Measurements from ENCODE around the gene SGCD.

Gene SGCD

GRCh38 chr5:156326718-156327259 lies at the start of gene SGCD:
Gene SGCD (plus strand): TSS chr5:156327164.
- peak; percentile 12 for FAIRE-seq

DNA sequence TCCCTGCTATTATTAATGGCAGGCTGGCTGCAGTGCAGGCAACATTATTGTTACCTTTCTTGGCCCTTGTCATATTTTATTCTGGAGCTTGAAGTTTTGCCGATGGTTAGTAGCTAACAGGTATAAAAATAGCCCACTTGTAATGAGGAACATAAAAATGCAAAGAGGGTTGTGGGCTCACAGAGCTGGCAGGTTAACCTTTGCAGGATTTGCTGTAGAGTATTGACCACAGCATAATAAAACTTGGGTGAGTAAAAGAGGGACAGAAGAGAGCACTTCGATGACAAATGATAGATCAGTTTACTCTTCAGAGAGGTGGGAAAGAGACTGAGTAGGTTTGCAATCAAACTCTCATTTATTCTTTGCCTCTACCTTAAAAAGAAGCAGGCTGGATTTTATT lies 49.7 kb upstream of the SGCD start:
- FAIRE-seq: no peak

DNA sequence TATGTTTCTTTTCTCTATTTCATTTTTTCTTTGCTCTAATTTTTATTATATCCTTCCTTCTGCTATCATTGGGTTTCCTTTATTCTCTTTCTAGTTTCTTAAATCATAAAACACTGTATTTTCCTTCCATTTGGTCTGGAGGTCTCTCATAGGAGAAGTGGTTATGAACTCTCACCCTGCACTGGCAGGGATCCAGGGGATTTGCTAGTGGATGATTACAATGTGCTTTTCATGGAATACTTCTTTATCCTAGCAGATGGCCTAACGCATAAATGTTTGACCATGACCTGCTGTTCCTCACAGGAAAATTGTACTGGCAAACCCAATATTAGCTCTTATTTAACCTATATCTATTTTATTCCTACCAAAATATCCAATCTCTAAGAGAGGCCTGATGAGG lies 31.5 kb upstream of the SGCD start:
- no peak for FAIRE-seq

GRCh38 chr5:156310115-156310514 lies 16.8 kb upstream of the SGCD start:
- FAIRE-seq: no peak

DNA sequence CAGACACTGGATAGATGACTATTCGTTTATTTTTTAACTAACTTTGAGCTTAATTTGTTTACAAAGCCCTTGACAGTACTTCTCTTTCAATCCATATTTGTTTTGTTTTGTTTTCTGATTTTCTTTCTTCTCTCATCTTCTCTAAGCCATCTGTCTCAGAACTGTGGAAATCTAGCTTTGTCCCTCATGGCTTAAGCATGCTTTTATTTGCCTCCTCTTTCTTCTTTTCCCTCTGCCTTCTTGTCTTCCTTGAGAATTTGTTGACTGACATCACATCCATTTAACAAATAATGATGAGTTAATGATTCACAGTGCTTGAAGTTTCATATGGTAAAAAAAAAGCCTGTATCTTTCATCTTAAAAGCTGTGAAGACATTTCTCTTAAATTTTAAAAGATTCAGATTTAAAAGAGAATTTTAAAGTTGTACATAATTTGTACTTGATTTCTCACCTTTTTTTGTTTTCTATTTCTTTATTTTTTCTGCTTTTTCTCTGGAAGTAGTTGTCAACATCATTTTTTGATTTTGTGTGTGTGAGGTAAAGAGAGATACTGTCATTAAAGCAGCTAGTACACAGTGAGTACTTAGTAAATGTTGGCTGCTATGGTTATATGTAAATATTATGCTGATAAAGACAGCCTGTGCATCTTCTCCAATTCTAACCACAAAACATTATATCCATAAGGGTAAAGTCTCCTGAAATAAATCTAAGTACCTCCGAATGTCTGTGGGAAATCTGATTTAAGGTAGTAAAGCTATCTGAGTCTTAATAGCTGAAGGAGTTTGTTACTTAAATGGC lies 13.9 kb upstream of the SGCD start:
- no peak for FAIRE-seq

DNA sequence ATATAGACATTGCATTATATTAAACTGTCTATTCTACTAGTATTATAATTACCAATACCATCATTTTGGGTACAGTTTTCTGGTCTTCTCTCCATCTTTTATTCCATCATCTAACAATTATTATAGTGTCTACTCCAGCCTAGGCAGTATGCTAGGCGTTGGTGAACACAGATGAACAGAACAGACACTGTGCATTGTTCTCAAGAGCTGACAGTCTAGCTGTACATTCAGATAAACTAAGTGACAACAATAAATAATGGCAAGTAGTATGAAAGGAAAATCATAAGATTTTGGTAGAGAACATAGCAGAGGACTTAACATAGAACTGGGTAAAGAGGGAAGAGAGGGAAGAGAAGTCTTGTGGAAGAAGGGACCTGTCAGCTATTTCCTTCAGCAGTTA lies 12.5 kb upstream of the SGCD start:
- no peak for FAIRE-seq

- no peak for FAIRE-seq
These were observed 4.3 kb upstream of the SGCD start for GRCh38 chr5:156322666-156323065.

GRCh38 chr5:156327296-156327695 lies 332 bp downstream of the SGCD start:
- FAIRE-seq: no peak

DNA sequence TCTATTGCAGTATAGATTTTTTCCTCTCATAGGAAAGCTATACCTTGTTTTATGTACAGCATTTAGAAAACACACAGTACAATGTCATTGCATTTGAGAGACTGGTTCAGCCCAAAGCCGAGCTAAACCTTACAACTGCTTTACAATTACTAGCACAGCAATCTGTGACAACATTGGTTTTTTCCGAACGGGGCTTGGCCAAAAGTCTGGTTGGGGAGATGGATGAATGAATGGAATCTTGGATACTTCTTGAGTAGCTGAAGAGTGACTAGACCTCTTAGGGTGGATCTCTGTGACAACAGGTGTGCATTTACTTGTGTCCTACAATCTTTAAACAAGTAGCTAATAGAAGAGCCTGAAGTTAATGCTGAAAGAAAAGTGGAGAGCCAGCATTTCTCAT lies 1.2 kb downstream of the SGCD start:
- FAIRE-seq: no peak

- no peak for FAIRE-seq
These were observed 1.8 kb downstream of the SGCD start for GRCh38 chr5:156328766-156329165.

DNA sequence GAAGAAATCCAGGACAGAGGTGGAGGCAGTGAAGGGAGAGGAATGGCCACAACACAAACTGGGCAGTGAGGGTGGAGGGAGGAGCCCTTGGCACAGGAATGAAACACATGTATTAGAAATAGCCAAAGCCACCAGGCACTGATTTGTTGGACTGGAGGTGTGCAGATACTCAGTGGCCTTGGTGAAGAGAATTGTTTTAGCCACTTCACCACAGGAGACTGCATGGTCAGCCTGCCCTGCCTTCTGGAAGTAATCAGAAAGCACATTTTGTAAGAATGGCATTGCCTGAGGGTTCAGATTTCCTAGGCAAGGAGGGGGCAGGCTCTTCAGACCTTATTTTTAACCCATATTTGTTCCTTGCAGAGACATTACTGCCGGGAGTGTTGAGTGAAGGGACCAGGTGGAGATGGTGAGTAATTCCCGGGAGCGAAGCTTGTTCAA lies 2.2 kb downstream of the SGCD start:
- FAIRE-seq: no peak

DNA sequence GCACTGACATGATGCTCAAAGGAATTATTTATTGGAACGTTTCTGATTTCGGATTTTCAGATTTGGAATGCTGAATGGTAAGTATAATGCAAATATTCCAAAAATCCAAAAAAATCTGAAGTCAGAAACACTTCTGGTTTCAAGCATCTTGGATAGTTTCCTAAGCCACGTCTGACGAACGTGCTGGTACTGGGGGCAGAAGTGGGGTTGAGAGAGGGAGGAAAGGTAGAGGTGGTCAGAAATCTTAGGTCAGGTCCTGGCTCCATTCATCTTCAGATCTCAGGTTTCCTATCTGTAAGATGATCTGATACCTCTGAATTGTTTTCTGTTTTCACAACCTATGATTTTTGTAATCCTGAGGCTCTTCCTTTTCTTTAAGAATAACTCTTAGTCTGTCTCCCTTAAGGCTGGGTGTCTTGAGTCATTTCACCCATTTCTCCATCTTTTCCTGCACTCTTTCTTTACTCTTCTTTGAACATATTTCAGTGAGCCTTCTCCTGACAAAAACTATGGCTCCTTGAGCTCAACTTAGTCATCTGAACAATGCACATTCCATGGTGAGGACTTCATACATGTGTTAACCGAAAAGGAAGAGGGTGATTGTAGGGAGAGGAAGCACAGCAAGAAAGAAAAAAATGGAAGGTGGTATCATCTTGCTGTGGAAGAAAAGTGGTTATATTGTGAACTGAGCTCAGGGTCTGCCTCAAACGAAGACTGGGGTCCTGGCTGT lies 3.3 kb downstream of the SGCD start:
- FAIRE-seq: no peak

DNA sequence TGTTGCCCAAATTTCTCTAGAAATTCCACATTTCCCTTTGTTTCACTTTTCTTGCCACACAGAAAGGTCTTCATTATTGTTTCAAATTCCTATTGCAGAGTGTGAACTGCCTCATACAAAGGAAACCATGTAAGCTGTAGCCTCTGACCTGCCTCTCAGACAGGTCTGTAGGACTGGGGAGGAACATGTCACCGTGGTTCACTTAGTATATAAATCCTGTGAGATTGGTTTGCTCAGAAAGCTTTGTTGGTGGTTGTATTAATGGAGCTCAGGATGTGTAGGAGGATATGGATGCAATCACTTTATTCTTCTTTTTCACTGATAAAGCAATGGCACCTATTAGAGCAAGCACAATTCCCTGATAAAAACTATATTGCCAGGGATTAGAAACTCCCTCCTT lies 4.2 kb downstream of the SGCD start:
- no peak for FAIRE-seq

GRCh38 chr5:156331845-156332244 lies 4.9 kb downstream of the SGCD start:
- no peak for FAIRE-seq

DNA sequence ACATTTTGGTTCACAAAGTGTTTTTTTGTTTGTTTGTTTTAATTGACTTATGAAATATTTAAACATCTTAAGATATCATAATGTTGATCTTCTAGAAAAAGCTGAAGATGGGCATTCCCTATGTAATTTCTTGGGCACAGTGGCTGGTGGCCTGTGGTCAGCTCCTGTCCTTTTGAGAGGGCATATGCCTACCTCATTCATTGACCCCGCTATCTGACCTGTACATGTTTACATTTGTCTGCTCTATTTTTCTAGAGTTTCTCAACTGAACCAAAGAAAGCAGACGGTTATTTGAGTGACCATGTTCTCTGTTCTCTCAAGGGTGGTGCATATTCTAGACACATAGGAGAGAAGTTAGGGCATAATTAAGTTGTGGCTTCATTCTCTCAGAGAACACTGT lies 5.3 kb downstream of the SGCD start:
- FAIRE-seq: no peak

DNA sequence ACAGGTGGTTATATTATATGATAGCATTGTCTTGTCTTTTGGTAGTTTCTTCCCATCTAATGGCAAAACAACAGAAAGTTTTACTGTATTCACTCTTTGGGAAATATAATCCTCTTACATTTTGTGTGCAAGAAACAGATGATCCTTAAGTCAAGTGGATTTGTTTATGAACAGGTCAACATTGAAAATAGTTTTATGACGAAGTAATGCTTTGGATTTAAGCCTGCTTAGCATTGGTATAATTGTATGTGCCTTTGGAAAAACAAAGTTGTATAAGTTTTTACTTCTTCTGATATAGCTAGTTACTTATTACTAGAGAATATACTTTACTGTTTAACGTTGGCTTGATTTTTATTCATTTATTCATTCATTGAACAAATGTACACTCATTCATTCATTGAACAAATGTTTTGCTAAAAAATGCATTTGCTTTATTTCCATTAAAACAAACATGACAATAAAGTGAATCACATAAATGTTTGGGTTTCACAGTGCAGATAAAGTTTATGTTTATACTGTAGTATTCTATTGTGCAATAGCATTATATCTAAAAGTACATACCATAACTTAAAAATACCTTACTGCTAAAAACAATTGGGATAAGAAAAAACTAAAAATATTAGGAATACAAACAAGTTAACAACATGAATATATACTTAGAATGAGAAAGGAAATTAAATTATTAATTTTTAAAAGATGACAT lies 12.3 kb downstream of the SGCD start:
- FAIRE-seq: no peak

DNA sequence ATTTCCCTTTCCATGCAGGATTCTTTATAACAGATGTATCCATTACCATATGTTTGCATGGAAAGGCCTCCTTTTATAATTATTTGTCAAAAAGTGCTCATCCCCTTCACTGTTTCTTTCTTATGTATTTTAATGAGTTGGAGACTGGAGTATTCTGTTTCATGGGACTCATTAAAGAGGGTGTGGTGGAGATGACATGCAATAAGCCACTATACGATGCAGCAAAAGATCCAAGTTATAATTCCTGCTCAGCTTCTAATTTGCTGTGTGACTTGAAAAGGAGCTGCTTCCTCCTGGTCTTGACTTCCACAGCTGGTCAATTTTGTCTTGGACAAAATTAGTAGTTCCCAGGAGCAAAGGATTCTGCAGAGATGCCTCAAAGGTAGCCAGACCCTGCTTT lies 13.9 kb downstream of the SGCD start:
- no peak for FAIRE-seq

GRCh38 chr5:156350256-156350655 lies 23.3 kb downstream of the SGCD start:
- no peak for FAIRE-seq

DNA sequence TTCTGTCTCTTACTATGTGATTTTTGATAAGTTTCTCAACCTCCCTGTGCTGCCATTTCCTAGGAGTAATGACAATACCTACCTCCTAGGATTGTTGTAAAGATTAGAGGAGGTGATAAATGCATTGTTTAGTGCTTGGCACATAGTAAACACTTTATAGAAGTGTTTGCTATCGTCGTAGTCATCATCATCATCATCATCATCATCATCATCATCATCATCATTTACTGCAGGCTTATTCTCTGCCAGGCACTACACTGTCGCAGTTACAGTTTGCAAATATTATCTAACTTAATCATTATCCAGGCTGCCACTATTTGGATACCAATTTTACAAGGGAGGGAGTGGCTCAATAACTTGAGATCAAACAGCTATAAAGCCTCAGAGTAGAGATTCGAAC lies 24.5 kb downstream of the SGCD start:
- FAIRE-seq: no peak

GRCh38 chr5:156354571-156354970 lies 27.6 kb downstream of the SGCD start:
- FAIRE-seq: no peak

DNA sequence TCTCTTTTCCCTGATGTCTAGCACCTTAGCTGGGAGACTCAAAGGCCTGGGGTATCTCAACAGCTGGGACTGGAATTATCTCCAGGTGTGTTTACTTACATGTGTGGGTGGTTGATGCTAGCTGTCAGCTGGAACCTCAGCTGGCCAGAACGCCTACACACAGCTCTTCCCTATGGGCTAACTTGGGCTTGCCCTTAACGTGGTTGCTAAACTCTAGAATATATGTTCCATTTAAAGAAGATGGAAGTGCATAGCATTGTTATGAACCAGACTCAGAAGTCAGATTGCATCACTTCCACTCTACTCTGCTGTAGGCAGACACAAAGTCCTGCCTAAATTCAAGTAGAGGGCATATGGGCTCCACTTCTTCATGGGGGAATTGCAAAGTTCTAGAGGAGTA lies 29.3 kb downstream of the SGCD start:
- FAIRE-seq: no peak

GRCh38 chr5:156359476-156359875 lies 32.5 kb downstream of the SGCD start:
- FAIRE-seq: no peak

GRCh38 chr5:156361436-156362109 lies 34.6 kb downstream of the SGCD start:
- FAIRE-seq: no peak
